ENCODE results near the gene IFNGR2. TPM values are rescaled to one million over a fixed set of nuclear protein-coding genes. Genes with fewer than 3 reads are reported as not detected.

IFNGR2 gene
- total RNA-seq, 1 donor from 2014 or later = 34.6 TPM

GRCh38 chr21:33371366-33371765 is 31.8 kb upstream of the IFNGR2 start:
- Histone ChIP-seq H3K4me1 (peaks cover 6% of the 10 kb centered on the region), H3K27ac (replicated peaks) (no peak overlapping the region), H3K36me3 (no peaks in the 10 kb centered on the region), H3K27me3 (ENCODE audit: low read depth) (no peaks in the 10 kb centered on the region), H3K4me3 (no peak overlapping the region), H3K9me3 (replicated peaks) (peaks cover 29% of the 10 kb centered on the region)
- no peak for DNase-seq
- intact Hi-C loops (cut with micrococcal nuclease) = loop anchor here (5.0 to 10.0 kb wide), 3 partner anchors 73 to 537 kb away; no protein-coding TSS in a partner anchor
- no peak for TF ChIP-seq CTCF (IDR thresholded peaks at IDR 0.05; ENCODE audit: borderline replicate concordance)

GRCh38 chr21:33372582-33372981 is 30.6 kb upstream of the IFNGR2 start:
- Histone ChIP-seq H3K36me3 (no peaks in the 10 kb centered on the region), H3K27ac (replicated peaks) (no peak overlapping the region), H3K9me3 (replicated peaks) (peaks cover 16% of the 10 kb centered on the region), H3K4me1 (peaks cover 6% of the 10 kb centered on the region), H3K27me3 (ENCODE audit: low read depth) (no peaks in the 10 kb centered on the region), H3K4me3 (no peak overlapping the region)
- no peak for DNase-seq
- TF ChIP-seq CTCF (IDR thresholded peaks at IDR 0.05; ENCODE audit: borderline replicate concordance) = no peak
- intact Hi-C loops (cut with micrococcal nuclease) = loop anchor here (5.0 to 10.0 kb wide), 3 partner anchors 72 to 538 kb away; no protein-coding TSS in a partner anchor

- no peaks in the 10 kb centered on the region for H3K36me3 ChIP-seq
- H3K4me3 ChIP-seq = no peak overlapping the region
- peaks cover 6% of the 10 kb centered on the region for H3K4me1 ChIP-seq
- no peak for TF ChIP-seq CTCF (IDR thresholded peaks at IDR 0.05; ENCODE audit: borderline replicate concordance)
- peaks cover 8% of the 10 kb centered on the region for H3K9me3 ChIP-seq (replicated peaks)
- H3K27me3 ChIP-seq (ENCODE audit: low read depth) = no peaks in the 10 kb centered on the region
- peak overlapping the region; percentile 50 for H3K27ac ChIP-seq (replicated peaks)
- intact Hi-C loops (cut with micrococcal nuclease) = loop anchor here (5.0 to 10.0 kb wide), 3 partner anchors 71 to 539 kb away; no protein-coding TSS in a partner anchor
- no peak for DNase-seq
Measured at GRCh38 chr21:33373451-33373850, 29.8 kb upstream of the IFNGR2 start.

GRCh38 chr21:33374080-33374449 is 29.1 kb upstream of the IFNGR2 start:
- no peak for TF ChIP-seq CTCF (IDR thresholded peaks at IDR 0.05; ENCODE audit: borderline replicate concordance)
- intact Hi-C loops (cut with micrococcal nuclease) = loop anchor here (5.0 to 10.0 kb wide), 3 partner anchors 71 to 539 kb away; no protein-coding TSS in a partner anchor
- no peaks in the 10 kb centered on the region for H3K27me3 ChIP-seq (ENCODE audit: low read depth)
- peaks cover 5% of the 10 kb centered on the region for H3K9me3 ChIP-seq (replicated peaks)
- H3K4me3 ChIP-seq = no peak overlapping the region
- no peaks in the 10 kb centered on the region for H3K36me3 ChIP-seq
- no peak for DNase-seq
- peak overlapping the region; percentile 50 for H3K27ac ChIP-seq (replicated peaks)
- peaks cover 6% of the 10 kb centered on the region for H3K4me1 ChIP-seq

- TF ChIP-seq CTCF (IDR thresholded peaks at IDR 0.05; ENCODE audit: borderline replicate concordance) = peak; percentile 77
- Histone ChIP-seq H3K27ac (replicated peaks) (peak overlapping the region; percentile 50), H3K4me3 (no peak overlapping the region), H3K36me3 (no peaks in the 10 kb centered on the region), H3K9me3 (replicated peaks) (peaks cover 5% of the 10 kb centered on the region), H3K27me3 (ENCODE audit: low read depth) (no peaks in the 10 kb centered on the region), H3K4me1 (peaks cover 9% of the 10 kb centered on the region)
- intact Hi-C loops (cut with micrococcal nuclease) = loop anchor here (5.0 to 10.0 kb wide), 3 partner anchors 70 to 540 kb away; no protein-coding TSS in a partner anchor
- DNase-seq = peak; percentile 52
Measured at GRCh38 chr21:33374450-33375096, 28.6 kb upstream of the IFNGR2 start.

Measured in left ventricle myocardium inferior (tissue), 1 donor.